Glutamatergic neuron (in vitro differentiated cells): Measurements from ENCODE around the gene EVX1. TPM values are rescaled to one million over a fixed set of nuclear protein-coding genes. Genes with fewer than 3 reads are reported as not detected.
A peak's percentile ranks its signal among the peaks of the same experiment; 100 is the strongest.

Source experiments
- DNase-seq: peaks from one replicate; pipeline ENCODE4 v3.0.0; 2022
- H3K27ac Mint-ChIP-seq: one replicate; pipeline ENCODE4 v1.8.0; 2020; ENCODE audit warnings: mild to moderate bottlenecking, mixed read lengths, inconsistent platforms; ENCODE audit not compliant: unreplicated experiment
- H3K27me3 Mint-ChIP-seq: one replicate; pipeline ENCODE4 v1.8.0; 2020; ENCODE audit warnings: mild to moderate bottlenecking, moderate library complexity, mixed read lengths, inconsistent platforms; ENCODE audit not compliant: unreplicated experiment
- H3K36me3 Mint-ChIP-seq: one replicate; pipeline ENCODE4 v1.8.0; 2020; ENCODE audit warnings: mild to moderate bottlenecking, mixed read lengths, inconsistent platforms; ENCODE audit not compliant: unreplicated experiment
- H3K4me1 Mint-ChIP-seq: one replicate; pipeline ENCODE4 v1.8.0; 2020; ENCODE audit warnings: mild to moderate bottlenecking, low read depth, mixed read lengths, inconsistent platforms; ENCODE audit not compliant: unreplicated experiment
- H3K4me3 Mint-ChIP-seq: one replicate; pipeline ENCODE4 v1.8.0; 2020; ENCODE audit warnings: mild to moderate bottlenecking, mixed read lengths, inconsistent platforms; ENCODE audit not compliant: unreplicated experiment
- H3K9me3 Mint-ChIP-seq: one replicate; pipeline ENCODE4 v1.8.0; 2020; ENCODE audit warnings: mild to moderate bottlenecking, moderate library complexity, mixed read lengths, inconsistent platforms; ENCODE audit not compliant: unreplicated experiment
- total RNA-seq: library from RNA; stranded (reverse); fragmentation: NEBNext Ultra II Directional; extraction: Animal tissue kit (Norgen Biotek cat#: 25700); gene quantifications from one replicate; pipeline ENCODE4 v1.2.1, GENCODE V29; 2021; ENCODE audit not compliant: unreplicated experiment
- TF ChIP-seq, protein P1 (sequence below): fragments of 200-600 bp; sonication (generic); IDR thresholded peaks from one replicate; pipeline ENCODE4 v1.5.0; 2021; ENCODE audit not compliant: partially characterized antibody, unreplicated experiment

Gene EVX1
- total RNA-seq, 1 donor from 2014 or later: 7.1 TPM

DNA sequence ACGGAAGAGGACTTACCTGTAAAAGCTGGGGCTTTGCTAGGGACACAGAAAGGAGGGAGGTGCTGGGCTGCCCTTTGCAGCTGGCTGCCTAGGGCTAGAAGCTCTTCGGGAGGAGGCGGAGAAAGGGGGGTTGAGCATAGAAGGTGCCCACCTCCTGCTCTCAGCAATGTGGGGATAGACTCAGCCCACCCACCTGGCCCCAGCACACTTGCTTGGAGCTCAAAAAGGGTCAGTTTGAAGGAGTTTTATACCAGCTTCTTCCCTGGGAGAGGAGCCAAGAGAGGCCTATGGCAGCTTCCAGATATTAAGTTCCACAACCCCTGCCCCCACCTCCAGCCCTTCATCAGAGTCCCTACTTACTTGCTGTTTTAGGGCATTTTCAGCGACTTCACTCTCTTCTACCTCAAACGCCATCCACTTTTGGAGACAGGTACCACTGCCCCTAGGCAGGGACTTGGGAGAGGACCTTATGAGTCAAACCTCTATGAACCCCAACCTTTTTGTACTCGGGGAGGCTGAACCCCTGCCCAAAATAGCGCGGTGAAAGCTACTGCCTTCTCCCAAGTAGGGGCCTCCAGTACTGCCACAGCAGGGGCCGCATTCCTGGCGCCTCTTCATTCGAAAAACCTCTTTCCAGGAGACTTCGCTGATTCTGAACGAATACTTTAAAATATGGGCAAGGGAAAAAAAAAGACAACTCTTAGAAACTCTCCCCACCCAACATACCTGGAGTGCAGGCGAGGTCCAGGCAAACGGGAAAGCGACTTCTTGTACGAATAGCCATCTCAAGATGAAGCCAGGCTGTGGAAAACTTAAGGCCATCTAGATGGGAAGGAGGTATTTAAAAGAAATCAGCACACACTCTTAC, 1.2 kb upstream of the EVX1 start:
- Mint-ChIP-seq H3K27ac (no peak overlapping the region), H3K4me3 (peak overlapping the region; percentile 80), H3K36me3 (no peaks in the 10 kb centered on the region), H3K9me3 (peaks cover 10% of the 10 kb centered on the region), H3K27me3 (peaks cover 44% of the 10 kb centered on the region), H3K4me1 (peaks cover 8% of the 10 kb centered on the region)
- TF ChIP-seq, protein P1, sequence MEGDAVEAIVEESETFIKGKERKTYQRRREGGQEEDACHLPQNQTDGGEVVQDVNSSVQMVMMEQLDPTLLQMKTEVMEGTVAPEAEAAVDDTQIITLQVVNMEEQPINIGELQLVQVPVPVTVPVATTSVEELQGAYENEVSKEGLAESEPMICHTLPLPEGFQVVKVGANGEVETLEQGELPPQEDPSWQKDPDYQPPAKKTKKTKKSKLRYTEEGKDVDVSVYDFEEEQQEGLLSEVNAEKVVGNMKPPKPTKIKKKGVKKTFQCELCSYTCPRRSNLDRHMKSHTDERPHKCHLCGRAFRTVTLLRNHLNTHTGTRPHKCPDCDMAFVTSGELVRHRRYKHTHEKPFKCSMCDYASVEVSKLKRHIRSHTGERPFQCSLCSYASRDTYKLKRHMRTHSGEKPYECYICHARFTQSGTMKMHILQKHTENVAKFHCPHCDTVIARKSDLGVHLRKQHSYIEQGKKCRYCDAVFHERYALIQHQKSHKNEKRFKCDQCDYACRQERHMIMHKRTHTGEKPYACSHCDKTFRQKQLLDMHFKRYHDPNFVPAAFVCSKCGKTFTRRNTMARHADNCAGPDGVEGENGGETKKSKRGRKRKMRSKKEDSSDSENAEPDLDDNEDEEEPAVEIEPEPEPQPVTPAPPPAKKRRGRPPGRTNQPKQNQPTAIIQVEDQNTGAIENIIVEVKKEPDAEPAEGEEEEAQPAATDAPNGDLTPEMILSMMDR: no peak
- no peak for DNase-seq

GRCh38 chr7:27242154-27242553, 448 bp upstream of the EVX1 start:
- no peak for DNase-seq
- TF ChIP-seq, protein P1: no peak
- H3K4me1 Mint-ChIP-seq: peaks cover 8% of the 10 kb centered on the region
- H3K27ac Mint-ChIP-seq: no peak overlapping the region
- H3K9me3 Mint-ChIP-seq: peaks cover 9% of the 10 kb centered on the region
- peaks cover 44% of the 10 kb centered on the region for H3K27me3 Mint-ChIP-seq
- no peaks in the 10 kb centered on the region for H3K36me3 Mint-ChIP-seq
- peak overlapping the region; percentile 80 for H3K4me3 Mint-ChIP-seq

DNA sequence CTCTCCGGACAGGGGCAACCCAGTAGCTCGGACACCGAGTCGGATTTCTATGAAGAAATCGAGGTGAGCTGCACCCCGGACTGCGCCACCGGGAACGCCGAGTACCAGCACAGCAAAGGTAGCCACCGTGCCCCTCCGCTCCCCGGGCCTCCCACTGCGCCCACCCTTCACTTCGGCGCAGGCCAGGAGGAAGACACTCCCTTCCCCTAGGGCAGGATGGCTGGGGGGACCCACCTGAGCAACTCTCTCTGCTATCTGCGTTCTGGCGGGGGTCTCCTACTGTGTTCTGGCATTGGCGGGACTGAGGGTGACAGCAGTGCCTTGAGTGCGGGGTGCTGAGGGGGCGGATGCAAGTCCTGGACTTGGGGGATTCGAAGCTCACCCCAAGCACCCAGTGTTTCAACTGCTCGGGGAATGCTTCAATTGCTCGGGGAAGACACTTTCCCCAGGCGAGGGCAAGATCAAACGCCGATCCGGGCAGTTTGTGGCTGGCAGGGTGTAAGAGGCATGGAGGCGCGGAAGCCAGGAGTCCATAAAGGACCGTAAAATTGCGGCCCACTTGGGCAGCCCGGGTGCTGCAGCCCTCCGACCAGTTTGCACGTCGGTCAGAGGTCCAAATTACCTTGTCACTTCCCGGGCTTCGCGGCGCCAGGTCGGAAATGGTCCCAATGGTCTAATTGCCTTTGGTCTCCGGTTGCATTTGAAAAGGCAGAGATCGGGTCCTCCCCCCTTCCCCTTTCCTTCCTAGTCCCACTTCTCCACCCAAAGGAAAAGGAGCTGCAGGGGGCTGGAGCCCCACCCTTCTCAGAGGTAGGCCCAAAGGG, 950 bp downstream of the EVX1 start:
- no peak for DNase-seq
- TF ChIP-seq, protein P1: no peak
- Mint-ChIP-seq H3K4me1 (peaks cover 8% of the 10 kb centered on the region), H3K9me3 (peaks cover 9% of the 10 kb centered on the region), H3K36me3 (no peaks in the 10 kb centered on the region), H3K27me3 (peaks cover 38% of the 10 kb centered on the region), H3K27ac (no peak overlapping the region), H3K4me3 (peak overlapping the region; percentile 88)

DNA sequence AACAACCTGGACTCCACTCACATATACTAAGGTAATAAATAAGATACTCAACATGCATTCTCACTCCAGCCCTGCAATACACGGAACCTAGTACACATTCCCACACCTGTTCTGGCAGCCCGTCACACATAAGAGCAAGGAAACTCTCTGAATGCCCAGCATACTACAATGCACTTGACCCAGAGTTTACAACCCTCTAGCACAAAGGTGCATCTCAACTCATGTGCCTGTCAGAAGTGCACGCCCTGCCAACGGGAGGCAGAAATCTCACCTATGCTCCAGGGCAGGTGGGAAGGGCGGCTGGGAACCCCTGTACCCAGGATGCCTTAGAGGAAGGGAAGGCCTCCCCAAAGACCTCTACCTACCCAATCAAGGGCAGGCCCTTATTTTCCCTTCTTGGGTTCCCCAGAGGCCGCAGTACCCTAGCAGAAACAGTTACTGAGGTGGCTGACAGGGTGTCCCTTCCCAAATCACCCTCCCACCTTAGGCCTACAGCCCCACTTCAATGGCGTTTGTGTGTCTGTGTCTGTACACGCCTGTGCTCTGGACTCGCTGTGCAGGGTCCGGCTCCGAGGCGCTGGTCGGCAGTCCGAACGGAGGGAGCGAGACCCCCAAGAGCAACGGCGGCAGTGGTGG, 2.0 kb downstream of the EVX1 start:
- Mint-ChIP-seq H3K4me3 (peak overlapping the region; percentile 77), H3K9me3 (peaks cover 9% of the 10 kb centered on the region), H3K27me3 (peaks cover 40% of the 10 kb centered on the region), H3K36me3 (no peaks in the 10 kb centered on the region), H3K4me1 (peaks cover 8% of the 10 kb centered on the region), H3K27ac (no peak overlapping the region)
- TF ChIP-seq, protein P1: no peak
- no peak for DNase-seq
